ENCODE data around the gene PAPPA. TPM values are rescaled to one million over a fixed set of nuclear protein-coding genes. Genes with fewer than 3 reads are reported as not detected.

Gene PAPPA
- total and polyA plus RNA-seq, 9 of the 15 experiments (the other 6 are each of a cell fraction or from before 2014, with no cell fraction given): 0.06 to 0.18 (median 0.11) TPM

DNA sequence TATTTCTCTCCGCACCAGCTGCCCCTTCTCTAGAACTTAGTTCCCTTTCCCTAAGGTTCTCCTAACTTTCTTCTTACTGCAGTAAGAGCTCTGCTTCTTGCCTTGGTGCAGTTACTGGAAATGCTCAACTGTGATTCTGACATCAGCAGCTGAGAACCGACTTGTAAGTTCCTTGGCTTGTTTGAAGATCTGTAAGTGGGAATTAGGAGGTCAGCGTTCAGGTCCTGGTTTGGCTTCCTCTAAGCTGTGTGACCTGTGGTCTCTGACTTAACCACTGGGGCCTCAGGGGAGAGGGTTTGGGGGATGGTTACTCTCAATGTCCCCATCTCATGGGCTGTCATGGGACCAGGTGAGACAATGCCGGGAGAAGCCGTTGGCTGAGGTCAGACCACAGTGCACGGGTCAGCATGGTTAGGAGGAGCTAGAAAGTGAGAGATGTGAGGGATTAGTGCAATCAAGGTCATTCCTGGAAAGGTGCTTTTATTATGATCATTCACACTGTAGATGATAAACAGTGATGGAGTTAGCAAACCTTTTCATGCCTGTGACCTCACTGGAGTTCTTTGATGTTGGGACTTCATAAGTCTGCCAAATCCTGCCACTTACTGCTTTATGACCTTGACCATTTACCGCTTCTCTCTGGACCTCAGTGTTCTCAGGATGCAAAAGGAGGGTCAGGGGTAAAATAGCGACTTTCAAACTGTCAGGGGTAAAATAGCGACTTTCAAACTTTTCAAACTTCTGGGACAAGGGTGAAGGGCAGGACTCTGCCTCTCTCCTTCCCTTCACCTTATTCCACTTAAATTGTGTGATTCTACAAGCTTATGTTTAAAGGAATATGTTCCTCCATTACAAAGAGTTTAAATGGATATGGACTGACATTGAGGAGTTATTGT is 7.3 kb downstream of the PAPPA start:
- H4K20me1 ChIP-seq (replicated peaks; ENCODE audit: control insufficient read depth, insufficient read depth, low read length): no peaks in the 10 kb centered on the region
- peaks cover 0 to 3% of the 10 kb centered on the region in 2 experiments; a peak in 2 of 5 replicates for H3K4me1 ChIP-seq (replicated peaks in 1 of 2; ENCODE audit: control insufficient read depth in 2 of 2, insufficient read depth in 2 of 2, low read length in 2 of 2)
- ATAC-seq (no peak), DNase-seq (ENCODE audit: extremely low read depth in 1 of 4, low spot score in 3 of 4) (no peak), FAIRE-seq (no peak)
- ChIA-PET POLR2A (interaction anchor here (1.2 kb wide), 1 partner anchor 8 kb away, joined by 3 read pairs; no protein-coding TSS in a partner anchor), CTCF (ENCODE audit: low intra/inter-chr PET ratio) (no interaction called here)
- no peak overlapping the region for H3K9ac ChIP-seq (ENCODE audit: insufficient read depth in 1 of 2, low read depth in 2 of 2, low read length in 2 of 2)
- no peak for TF ChIP-seq BRD9 (IDR thresholded peaks at IDR 0.05; ENCODE audit: low read depth, partially characterized antibody)
- TF ChIP-seq ESRRA (IDR thresholded peaks at IDR 0.05; ENCODE audit: borderline replicate concordance, low read depth): 0 out of 2 replicates have a peak, but pooled peaks have one; percentile 54
- TF ChIP-seq TSHZ1 (CRISPR knock-in tag; IDR thresholded peaks at IDR 0.05): no peak
- no peak for TF ChIP-seq SP2 (IDR thresholded peaks at IDR 0.05; ENCODE audit: extremely low read depth, low read depth, low read length, poor library complexity, severe bottlenecking)
- TF ChIP-seq ZFP36 (IDR thresholded peaks at IDR 0.05; ENCODE audit: low read depth, low read length, partially characterized antibody): no peak
- TF ChIP-seq ZNF23 (CRISPR knock-in tag; IDR thresholded peaks at IDR 0.05): no peak
- no peak for TF ChIP-seq IRF2 (CRISPR knock-in tag; IDR thresholded peaks at IDR 0.05)
- no peak for TF ChIP-seq ZNF277 (CRISPR knock-in tag; IDR thresholded peaks at IDR 0.05; ENCODE audit: borderline replicate concordance)
- no peaks in the 10 kb centered on the region for H3K9me1 ChIP-seq (ENCODE audit: control insufficient read depth, insufficient read depth, low read length)
- H3K4me2 ChIP-seq (ENCODE audit: insufficient read depth, low read length): no peak overlapping the region
- no peaks in the 10 kb centered on the region for H3K9me3 ChIP-seq (replicated peaks; ENCODE audit: control insufficient read depth, insufficient read depth, low read depth, low read length)
- BruUV-seq (replicated peaks): no TSS peak
- peaks cover 2 to 13% of the 10 kb centered on the region in 2 experiments; a peak in 1 of 5 replicates for H3K27me3 ChIP-seq (ENCODE audit: control insufficient read depth in 2 of 2, insufficient read depth in 2 of 2, low read length in 2 of 2)
- no peaks in the 10 kb centered on the region for H3K36me3 ChIP-seq (ENCODE audit: control insufficient read depth, insufficient read depth, low read length)
- H2AFZ ChIP-seq (ENCODE audit: low read depth, low read length): no peak overlapping the region
- WGBS (ENCODE audit: insufficient coverage, low coverage, missing lambda C conversion rate): 3% methylated on average over 9 of the region's 9 CpGs
- in situ Hi-C loops (cut with MboI): no loop called here
- H3K79me2 ChIP-seq (ENCODE audit: control insufficient read depth, insufficient read depth, low read length): no peaks in the 10 kb centered on the region
- H3K27ac ChIP-seq (ENCODE audit: extremely low read depth, low read depth, low read length): no peak overlapping the region
- no peak overlapping the region for H3K4me3 ChIP-seq
- intact Hi-C loops (cut with micrococcal nuclease): loop anchor here (10.0 kb wide), 1 partner anchor 204 kb away; no protein-coding TSS in a partner anchor
